ENCODE results near the gene ZNF576. TPM values are rescaled to one million over a fixed set of nuclear protein-coding genes. Genes with fewer than 3 reads are reported as not detected.

The ZNF576 gene
- total and polyA plus RNA-seq, 2 donors (not counting 1 experiment from before 2014, with no cell fraction given): 7.9 to 17.3 TPM

DNA sequence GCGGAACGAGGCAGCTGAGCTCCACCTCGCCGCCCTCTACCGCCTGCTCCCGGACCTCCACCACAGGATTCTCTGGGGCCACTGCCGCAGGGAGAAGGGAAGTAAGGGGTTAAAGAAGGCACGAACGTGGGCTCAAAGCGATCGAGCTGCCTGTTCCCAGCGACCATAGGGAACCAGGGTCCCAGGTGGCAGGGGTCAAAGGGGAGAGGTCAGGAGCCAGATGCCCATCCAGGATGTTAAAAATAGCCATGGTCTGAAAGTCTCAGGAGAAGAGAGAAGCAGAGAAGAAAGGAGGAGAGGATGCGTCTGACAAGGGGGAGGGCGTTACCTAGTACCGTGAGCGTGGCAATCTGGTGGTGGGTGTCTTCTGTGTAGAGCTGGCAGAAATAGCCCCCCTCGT is 30.4 kb downstream of the ZNF576 start:
- ATAC-seq (ENCODE audit: low read depth): no peak
- peaks cover 16% of the 10 kb centered on the region for H3K27me3 Mint-ChIP-seq
- H3K9me3 Mint-ChIP-seq (ENCODE audit: insufficient read depth): no peaks in the 10 kb centered on the region

DNA sequence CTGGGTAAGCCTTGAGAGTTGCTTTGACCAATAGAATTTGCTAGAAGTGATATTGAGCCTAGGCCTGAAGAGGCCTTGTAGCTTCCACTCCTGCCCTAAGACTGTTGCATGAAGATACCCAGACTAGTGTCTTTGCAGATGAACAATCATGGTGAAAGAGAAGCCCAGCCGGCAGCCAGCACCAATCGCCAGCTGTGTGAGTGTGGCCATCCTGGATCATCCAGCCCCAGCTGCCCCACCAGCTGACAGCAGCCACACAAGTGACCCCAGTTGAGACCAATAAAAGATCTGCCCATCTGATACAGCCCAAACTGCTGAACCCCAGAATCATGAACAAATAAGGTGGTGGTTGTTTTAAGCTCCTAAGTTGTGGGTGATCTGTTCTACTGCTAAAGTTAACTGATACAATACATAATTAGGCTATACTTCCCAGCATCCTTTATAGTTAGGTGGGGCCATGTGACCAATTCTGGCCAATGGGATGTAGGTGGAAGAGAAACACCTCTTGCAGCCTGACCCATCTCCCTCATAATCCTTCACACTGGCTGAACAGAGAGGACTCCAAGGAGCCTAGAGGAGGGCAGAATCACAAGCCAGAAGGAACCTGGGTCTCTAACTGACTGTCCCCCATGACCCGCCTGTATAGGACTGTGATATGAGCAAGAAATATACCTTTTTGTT is 32.4 kb downstream of the ZNF576 start:
- 90% methylated on average over 2 of the region's 3 CpGs for WGBS (ENCODE audit: insufficient coverage)
- Histone ChIP-seq H3K36me3 (replicated peaks in 1 of 2; ENCODE audit: control extremely low read depth in 1 of 2, control insufficient read depth in 1 of 2, extremely low read depth in 1 of 2, insufficient read depth in 2 of 2, low read length in 1 of 2) (no peaks in the 10 kb centered on the region), H3K9ac (ENCODE audit: low read length) (no peak overlapping the region), H3K27ac (ENCODE audit: low read length in 2 of 2) (no peak overlapping the region), H3K27me3 (replicated peaks in 1 of 4; ENCODE audit: control extremely low read depth in 1 of 4, control insufficient read depth in 3 of 4, insufficient read depth in 4 of 4, low read length in 3 of 4) (peaks cover 0 to 14% (median 7%) of the 10 kb centered on the region in 4 experiments), H3K9me3 (ENCODE audit: control extremely low read depth in 1 of 3, control insufficient read depth in 2 of 3, insufficient read depth in 1 of 3, low read length in 2 of 3) (peaks cover 0 to 23% (median 0%) of the 10 kb centered on the region in 3 donors), H2AFZ (ENCODE audit: insufficient read depth, low read depth, low read length, poor library complexity, severe bottlenecking) (no peak overlapping the region), H3K79me2 (ENCODE audit: control insufficient read depth, insufficient read depth, low read length) (no peaks in the 10 kb centered on the region), H3K4me2 (replicated peaks; ENCODE audit: low read depth, low read length, poor library complexity, severe bottlenecking) (no peak overlapping the region), H3K4me3 (ENCODE audit: control extremely low read depth in 1 of 5, extremely low read depth in 1 of 5, insufficient read depth in 1 of 5, low read depth in 2 of 5, low read length in 4 of 5) (no peak overlapping the region), H4K20me1 (ENCODE audit: control insufficient read depth, insufficient read depth, low read length, poor library complexity, severe bottlenecking) (peaks cover 3% of the 10 kb centered on the region), H3K4me1 (ENCODE audit: control insufficient read depth in 2 of 2, insufficient read depth in 2 of 2, low read length in 2 of 2) (peaks cover 6 to 7% of the 10 kb centered on the region in 2 donors)
- TF ChIP-seq EZH2 (IDR thresholded peaks at IDR 0.05; ENCODE audit: borderline replicate concordance, insufficient read depth, low read depth, low read length, poor library complexity, severe bottlenecking): no peak
- TF ChIP-seq, protein P1, sequence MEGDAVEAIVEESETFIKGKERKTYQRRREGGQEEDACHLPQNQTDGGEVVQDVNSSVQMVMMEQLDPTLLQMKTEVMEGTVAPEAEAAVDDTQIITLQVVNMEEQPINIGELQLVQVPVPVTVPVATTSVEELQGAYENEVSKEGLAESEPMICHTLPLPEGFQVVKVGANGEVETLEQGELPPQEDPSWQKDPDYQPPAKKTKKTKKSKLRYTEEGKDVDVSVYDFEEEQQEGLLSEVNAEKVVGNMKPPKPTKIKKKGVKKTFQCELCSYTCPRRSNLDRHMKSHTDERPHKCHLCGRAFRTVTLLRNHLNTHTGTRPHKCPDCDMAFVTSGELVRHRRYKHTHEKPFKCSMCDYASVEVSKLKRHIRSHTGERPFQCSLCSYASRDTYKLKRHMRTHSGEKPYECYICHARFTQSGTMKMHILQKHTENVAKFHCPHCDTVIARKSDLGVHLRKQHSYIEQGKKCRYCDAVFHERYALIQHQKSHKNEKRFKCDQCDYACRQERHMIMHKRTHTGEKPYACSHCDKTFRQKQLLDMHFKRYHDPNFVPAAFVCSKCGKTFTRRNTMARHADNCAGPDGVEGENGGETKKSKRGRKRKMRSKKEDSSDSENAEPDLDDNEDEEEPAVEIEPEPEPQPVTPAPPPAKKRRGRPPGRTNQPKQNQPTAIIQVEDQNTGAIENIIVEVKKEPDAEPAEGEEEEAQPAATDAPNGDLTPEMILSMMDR (IDR thresholded peaks at IDR 0.05): no peak
- H3K4me1 Mint-ChIP-seq: peaks cover 7% of the 10 kb centered on the region
- H3K9me3 Mint-ChIP-seq (ENCODE audit: insufficient read depth): no peaks in the 10 kb centered on the region
- H3K27ac Mint-ChIP-seq: no peak overlapping the region
- H3K4me3 Mint-ChIP-seq: no peak overlapping the region
- ATAC-seq (ENCODE audit: low read depth) (no peak), DNase-seq (no peak)
- POLR2A ChIA-PET: no interaction called here
- intact Hi-C loops (cut with micrococcal nuclease): no loop called here
- H3K27me3 Mint-ChIP-seq: peaks cover 28% of the 10 kb centered on the region
- CTCF ChIA-PET: interaction anchor here (1.2 to 1.5 kb wide), 2 partner anchors 22 to 182 kb away, joined by 3 to 6 read pairs; no protein-coding TSS in a partner anchor

More for the DNA sequence above, 30.4 kb downstream of the ZNF576 start:
- peaks cover 0 to 24% (median 0%) of the 10 kb centered on the region in 3 donors for H3K9me3 ChIP-seq (ENCODE audit: control extremely low read depth in 1 of 3, control insufficient read depth in 2 of 3, insufficient read depth in 1 of 3, low read length in 2 of 3)
- WGBS (ENCODE audit: insufficient coverage): 57% methylated on average over 17 of the region's 17 CpGs
- H3K4me2 ChIP-seq (replicated peaks; ENCODE audit: low read depth, low read length, poor library complexity, severe bottlenecking): no peak overlapping the region
- H2AFZ ChIP-seq (ENCODE audit: insufficient read depth, low read depth, low read length, poor library complexity, severe bottlenecking): no peak overlapping the region
- no peak overlapping the region for H3K27ac ChIP-seq (ENCODE audit: low read length in 2 of 2)
- H4K20me1 ChIP-seq (ENCODE audit: control insufficient read depth, insufficient read depth, low read length, poor library complexity, severe bottlenecking): peaks cover 8% of the 10 kb centered on the region
- no peak overlapping the region for H3K4me3 ChIP-seq (ENCODE audit: control extremely low read depth in 1 of 5, extremely low read depth in 1 of 5, insufficient read depth in 1 of 5, low read depth in 2 of 5, low read length in 4 of 5)
- DNase-seq: no peak
- no peaks in the 10 kb centered on the region for H3K36me3 ChIP-seq (replicated peaks in 1 of 2; ENCODE audit: control extremely low read depth in 1 of 2, control insufficient read depth in 1 of 2, extremely low read depth in 1 of 2, insufficient read depth in 2 of 2, low read length in 1 of 2)
- no peak for TF ChIP-seq EZH2 (IDR thresholded peaks at IDR 0.05; ENCODE audit: borderline replicate concordance, insufficient read depth, low read depth, low read length, poor library complexity, severe bottlenecking)
- TF ChIP-seq, protein P1 (IDR thresholded peaks at IDR 0.05): no peak
- ChIA-PET CTCF (interaction anchor here (1.1 to 3.4 kb wide), 3 partner anchors 32 to 108 kb away, joined by 3 to 12 read pairs (median 11); no protein-coding TSS in a partner anchor), POLR2A (no interaction called here)
- Mint-ChIP-seq H3K4me3 (no peak overlapping the region), H3K4me1 (peaks cover 7% of the 10 kb centered on the region), H3K27ac (no peak overlapping the region)
- H3K79me2 ChIP-seq (ENCODE audit: control insufficient read depth, insufficient read depth, low read length): no peaks in the 10 kb centered on the region
- no peak overlapping the region for H3K9ac ChIP-seq (ENCODE audit: low read length)
- H3K4me1 ChIP-seq (ENCODE audit: control insufficient read depth in 2 of 2, insufficient read depth in 2 of 2, low read length in 2 of 2): peaks cover 6 to 7% of the 10 kb centered on the region in 2 donors
- H3K27me3 ChIP-seq (replicated peaks in 1 of 4; ENCODE audit: control extremely low read depth in 1 of 4, control insufficient read depth in 3 of 4, insufficient read depth in 4 of 4, low read length in 3 of 4): peaks cover 0 to 14% (median 7%) of the 10 kb centered on the region in 4 experiments
- intact Hi-C loops (cut with micrococcal nuclease): no loop called here
